ENCODE data around the gene ZNF362.

Gene ZNF362

DNA sequence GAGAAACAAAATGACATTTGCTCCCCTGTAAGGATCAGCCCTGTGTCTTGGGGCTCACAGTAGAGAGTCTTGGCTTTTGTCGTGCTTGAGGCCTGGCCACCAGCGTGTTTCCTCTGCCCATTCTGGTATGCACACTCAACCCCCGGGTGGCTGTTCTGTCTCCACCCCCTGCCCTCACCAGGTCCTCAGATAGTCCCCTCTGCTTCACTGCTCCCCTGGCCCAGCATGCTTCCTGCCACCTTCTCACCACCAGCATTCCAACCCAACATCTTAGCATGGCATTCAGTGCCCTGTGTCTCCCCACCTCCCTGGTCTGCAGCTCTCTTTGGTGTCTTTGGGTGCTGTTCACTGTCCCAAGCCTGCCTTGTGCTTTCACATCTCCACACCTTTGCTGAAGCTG, 16.2 kb downstream of the ZNF362 start:
- H3K27me3 ChIP-seq (ENCODE audit: insufficient read depth, poor library complexity, severe bottlenecking) = no peaks in the 10 kb centered on the region
- H3K4me3 ChIP-seq (replicated peaks; ENCODE audit: insufficient read depth, low read length) = no peak overlapping the region
- TF ChIP-seq SPI1 (IDR thresholded peaks at IDR 0.05; ENCODE audit: borderline replicate concordance, low read depth) = no peak
- TF ChIP-seq GABPA (IDR thresholded peaks at IDR 0.05; ENCODE audit: low read depth) = no peak
- TF ChIP-seq, protein P1, sequence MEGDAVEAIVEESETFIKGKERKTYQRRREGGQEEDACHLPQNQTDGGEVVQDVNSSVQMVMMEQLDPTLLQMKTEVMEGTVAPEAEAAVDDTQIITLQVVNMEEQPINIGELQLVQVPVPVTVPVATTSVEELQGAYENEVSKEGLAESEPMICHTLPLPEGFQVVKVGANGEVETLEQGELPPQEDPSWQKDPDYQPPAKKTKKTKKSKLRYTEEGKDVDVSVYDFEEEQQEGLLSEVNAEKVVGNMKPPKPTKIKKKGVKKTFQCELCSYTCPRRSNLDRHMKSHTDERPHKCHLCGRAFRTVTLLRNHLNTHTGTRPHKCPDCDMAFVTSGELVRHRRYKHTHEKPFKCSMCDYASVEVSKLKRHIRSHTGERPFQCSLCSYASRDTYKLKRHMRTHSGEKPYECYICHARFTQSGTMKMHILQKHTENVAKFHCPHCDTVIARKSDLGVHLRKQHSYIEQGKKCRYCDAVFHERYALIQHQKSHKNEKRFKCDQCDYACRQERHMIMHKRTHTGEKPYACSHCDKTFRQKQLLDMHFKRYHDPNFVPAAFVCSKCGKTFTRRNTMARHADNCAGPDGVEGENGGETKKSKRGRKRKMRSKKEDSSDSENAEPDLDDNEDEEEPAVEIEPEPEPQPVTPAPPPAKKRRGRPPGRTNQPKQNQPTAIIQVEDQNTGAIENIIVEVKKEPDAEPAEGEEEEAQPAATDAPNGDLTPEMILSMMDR (IDR thresholded peaks at IDR 0.05; ENCODE audit: insufficient read depth, low read length) = no peak
- TF ChIP-seq POLR2AphosphoS5 (IDR thresholded peaks at IDR 0.05; ENCODE audit: low read depth) = no peak
- TF ChIP-seq, protein P2, sequence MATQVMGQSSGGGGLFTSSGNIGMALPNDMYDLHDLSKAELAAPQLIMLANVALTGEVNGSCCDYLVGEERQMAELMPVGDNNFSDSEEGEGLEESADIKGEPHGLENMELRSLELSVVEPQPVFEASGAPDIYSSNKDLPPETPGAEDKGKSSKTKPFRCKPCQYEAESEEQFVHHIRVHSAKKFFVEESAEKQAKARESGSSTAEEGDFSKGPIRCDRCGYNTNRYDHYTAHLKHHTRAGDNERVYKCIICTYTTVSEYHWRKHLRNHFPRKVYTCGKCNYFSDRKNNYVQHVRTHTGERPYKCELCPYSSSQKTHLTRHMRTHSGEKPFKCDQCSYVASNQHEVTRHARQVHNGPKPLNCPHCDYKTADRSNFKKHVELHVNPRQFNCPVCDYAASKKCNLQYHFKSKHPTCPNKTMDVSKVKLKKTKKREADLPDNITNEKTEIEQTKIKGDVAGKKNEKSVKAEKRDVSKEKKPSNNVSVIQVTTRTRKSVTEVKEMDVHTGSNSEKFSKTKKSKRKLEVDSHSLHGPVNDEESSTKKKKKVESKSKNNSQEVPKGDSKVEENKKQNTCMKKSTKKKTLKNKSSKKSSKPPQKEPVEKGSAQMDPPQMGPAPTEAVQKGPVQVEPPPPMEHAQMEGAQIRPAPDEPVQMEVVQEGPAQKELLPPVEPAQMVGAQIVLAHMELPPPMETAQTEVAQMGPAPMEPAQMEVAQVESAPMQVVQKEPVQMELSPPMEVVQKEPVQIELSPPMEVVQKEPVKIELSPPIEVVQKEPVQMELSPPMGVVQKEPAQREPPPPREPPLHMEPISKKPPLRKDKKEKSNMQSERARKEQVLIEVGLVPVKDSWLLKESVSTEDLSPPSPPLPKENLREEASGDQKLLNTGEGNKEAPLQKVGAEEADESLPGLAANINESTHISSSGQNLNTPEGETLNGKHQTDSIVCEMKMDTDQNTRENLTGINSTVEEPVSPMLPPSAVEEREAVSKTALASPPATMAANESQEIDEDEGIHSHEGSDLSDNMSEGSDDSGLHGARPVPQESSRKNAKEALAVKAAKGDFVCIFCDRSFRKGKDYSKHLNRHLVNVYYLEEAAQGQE (IDR thresholded peaks at IDR 0.05; ENCODE audit: insufficient replicate concordance, low read depth) = no peak
- DNase-seq (ENCODE audit: low read depth in 1 of 2, low spot score in 1 of 2) = no peak
- no peak overlapping the region for H3K27ac ChIP-seq (replicated peaks)

DNA sequence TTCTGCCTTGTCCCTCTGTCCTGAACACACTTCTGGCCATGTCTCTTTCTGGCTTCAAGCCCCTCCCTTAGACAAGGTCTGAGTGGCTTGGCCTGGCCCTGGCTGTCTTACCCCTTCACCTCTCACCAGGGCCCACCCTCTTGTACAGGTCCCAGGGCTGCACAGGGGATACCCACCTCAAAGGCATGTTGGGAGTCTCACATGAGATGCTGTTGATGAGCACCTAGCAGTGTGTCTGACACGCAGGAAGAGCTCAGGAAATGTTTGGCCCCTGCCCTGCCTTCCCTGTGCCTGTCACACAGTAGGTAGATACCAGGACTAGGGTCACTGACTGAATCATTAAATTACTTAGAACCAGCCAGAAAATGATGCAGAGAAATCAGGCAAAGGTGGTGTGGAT, 16.6 kb downstream of the ZNF362 start:
- TF ChIP-seq POLR2AphosphoS5 (IDR thresholded peaks at IDR 0.05; ENCODE audit: low read depth) (no peak), SPI1 (IDR thresholded peaks at IDR 0.05; ENCODE audit: borderline replicate concordance, low read depth) (no peak), GABPA (IDR thresholded peaks at IDR 0.05; ENCODE audit: low read depth) (no peak)
- TF ChIP-seq, protein P1 (IDR thresholded peaks at IDR 0.05; ENCODE audit: insufficient read depth, low read length) = no peak
- TF ChIP-seq, protein P2 (IDR thresholded peaks at IDR 0.05; ENCODE audit: insufficient replicate concordance, low read depth) = no peak
- DNase-seq (ENCODE audit: low read depth in 1 of 2, low spot score in 1 of 2) = no peak
- no peak overlapping the region for H3K27ac ChIP-seq (replicated peaks)
- H3K27me3 ChIP-seq (ENCODE audit: insufficient read depth, poor library complexity, severe bottlenecking) = no peaks in the 10 kb centered on the region
- H3K4me3 ChIP-seq (replicated peaks; ENCODE audit: insufficient read depth, low read length) = no peak overlapping the region

DNA sequence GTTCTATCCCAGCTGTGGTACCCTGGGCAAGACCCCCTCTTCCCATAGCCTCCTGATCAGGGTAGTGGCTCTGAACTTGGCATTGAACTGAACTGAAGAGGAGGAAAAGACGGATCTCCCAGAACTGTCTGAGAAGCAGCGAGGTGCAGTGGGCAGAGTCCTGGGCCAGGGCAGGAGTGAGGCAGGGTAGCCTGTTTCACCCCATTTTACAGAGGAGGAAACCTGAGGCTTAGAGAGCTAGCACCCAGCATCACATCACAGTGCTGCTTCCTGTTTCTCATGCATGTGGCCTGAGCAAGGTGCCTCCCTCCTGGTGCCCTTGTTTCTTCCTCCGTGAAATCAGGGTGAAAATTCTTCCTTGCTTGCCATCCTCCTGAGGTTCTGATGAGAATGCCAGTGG, 17.1 kb downstream of the ZNF362 start:
- DNase-seq (ENCODE audit: low read depth in 1 of 2, low spot score in 1 of 2) = no peak
- no peak overlapping the region for H3K4me3 ChIP-seq (replicated peaks; ENCODE audit: insufficient read depth, low read length)
- no peak overlapping the region for H3K27ac ChIP-seq (replicated peaks)
- H3K27me3 ChIP-seq (ENCODE audit: insufficient read depth, poor library complexity, severe bottlenecking) = no peaks in the 10 kb centered on the region
- TF ChIP-seq GABPA (IDR thresholded peaks at IDR 0.05; ENCODE audit: low read depth) = no peak
- TF ChIP-seq, protein P2 (IDR thresholded peaks at IDR 0.05; ENCODE audit: insufficient replicate concordance, low read depth) = no peak
- TF ChIP-seq SPI1 (IDR thresholded peaks at IDR 0.05; ENCODE audit: borderline replicate concordance, low read depth) = no peak
- TF ChIP-seq POLR2AphosphoS5 (IDR thresholded peaks at IDR 0.05; ENCODE audit: low read depth) = no peak
- TF ChIP-seq, protein P1 (IDR thresholded peaks at IDR 0.05; ENCODE audit: insufficient read depth, low read length) = no peak

Data from HL-60 (cell line).